IMR-90 (cell line): ENCODE data around the gene FAM229A. TPM values are rescaled to one million over a fixed set of nuclear protein-coding genes. Genes with fewer than 3 reads are reported as not detected.

ENCODE experiments used
- ATAC-seq: fragments of 200-7000 bp; cut with Tn5 transposase; 2 replicates; pipeline ENCODE4 v1.9.1; 2020; ENCODE audit warnings: low read depth, mild to moderate bottlenecking, moderate library complexity
- BruUV-seq: library from RNA; stranded (reverse); fragments of 400-500 nt; replicated peaks from 2 replicates; lab custom pipeline; 2021; lab: Mats Ljungman, UMichigan
- CTCF ChIA-PET: fragments of 300-600 bp; formaldehyde crosslinking; extraction: SDS; loops from one replicate; lab custom pipeline; 2021; ENCODE audit warnings: antibody characterized with exemption; lab: Yijun Ruan, JAX
- POLR2A ChIA-PET: fragments of 300-600 bp; sonication (Branson Sonifier 250); formaldehyde crosslinking; loops from one replicate; lab custom pipeline; 2022; ENCODE audit warnings: antibody characterized with exemption; ENCODE audit not compliant: unreplicated experiment; lab: Charles Lee
- DNase-seq: peaks from one replicate; pipeline ENCODE4 v3.0.0; 2013
- H2AFZ ChIP-seq: replicated peaks from 2 replicates; pipeline ENCODE3; 2013; ENCODE audit warnings: low read length, mild to moderate bottlenecking; ENCODE audit not compliant: poor library complexity
- H2AK5ac ChIP-seq: 2 replicates; pipeline ENCODE4 v1.6.1; 2013; ENCODE audit warnings: low read depth, low read length, inconsistent platforms
- H2AK9ac ChIP-seq: replicated peaks from 2 replicates; pipeline ENCODE3; 2013; ENCODE audit warnings: mild to moderate bottlenecking, low read depth, low read length, moderate library complexity; ENCODE audit not compliant: poor library complexity
- H2BK120ac ChIP-seq: 2 replicates; pipeline ENCODE4 v1.6.1; 2013; ENCODE audit warnings: low read depth, low read length, inconsistent platforms
- H2BK15ac ChIP-seq: 3 replicates; pipeline ENCODE4 v1.6.1; 2013; ENCODE audit warnings: low read depth, low read length, inconsistent platforms
- H2BK20ac ChIP-seq: 2 replicates; pipeline ENCODE4 v1.6.1; 2013; ENCODE audit warnings: low read depth, mild to moderate bottlenecking, inconsistent platforms, low read length, moderate library complexity
- H2BK5ac ChIP-seq: 2 replicates; pipeline ENCODE4 v1.6.1; 2013; ENCODE audit warnings: mild to moderate bottlenecking, low read depth, low read length, inconsistent platforms; ENCODE audit not compliant: poor library complexity, severe bottlenecking
- H3K14ac ChIP-seq: replicated peaks from 2 replicates; pipeline ENCODE4 v1.6.1; 2013; ENCODE audit warnings: low read depth, low read length, inconsistent platforms
- H3K18ac ChIP-seq: 2 replicates; pipeline ENCODE4 v1.6.1; 2013; ENCODE audit warnings: low read depth, low read length, control low read depth
- H3K23ac ChIP-seq: 2 replicates; pipeline ENCODE4 v1.6.1; 2013; ENCODE audit warnings: low read depth, low read length, inconsistent platforms
- H3K27ac ChIP-seq: 2 replicates; pipeline ENCODE4 v1.5.1; 2013; ENCODE audit warnings: mild to moderate bottlenecking, control low read depth, low read length; ENCODE audit not compliant: insufficient read depth
- H3K27me3 ChIP-seq: 2 replicates; pipeline ENCODE4 v1.6.1; 2013; ENCODE audit warnings: low read length; ENCODE audit not compliant: control insufficient read depth, insufficient read depth
- H3K36me3 ChIP-seq: 2 replicates; pipeline ENCODE4 v1.6.1; 2013; ENCODE audit warnings: low read length, mixed read lengths; ENCODE audit not compliant: control insufficient read depth, insufficient read depth
- H3K4ac ChIP-seq: 2 replicates; pipeline ENCODE4 v1.6.1; 2013; ENCODE audit warnings: low read depth, low read length, inconsistent platforms
- H3K4me1 ChIP-seq: 2 replicates; pipeline ENCODE4 v1.6.1; 2013; ENCODE audit warnings: low read length, mixed read lengths; ENCODE audit not compliant: control insufficient read depth, insufficient read depth
- H3K4me2 ChIP-seq: 2 replicates; pipeline ENCODE4 v1.6.1; 2013; ENCODE audit warnings: low read depth, mild to moderate bottlenecking, control low read depth, low read length, moderate library complexity
- H3K4me3 ChIP-seq: 2 replicates; pipeline ENCODE4 v1.5.1; 2013; ENCODE audit warnings: low read depth, mild to moderate bottlenecking, control low read depth, low read length, moderate library complexity; ENCODE audit not compliant: insufficient read depth
- H3K56ac ChIP-seq: 2 replicates; pipeline ENCODE4 v1.6.1; 2013; ENCODE audit warnings: low read length, inconsistent platforms; ENCODE audit not compliant: insufficient read depth; ENCODE audit errors: extremely low read depth
- H3K79me1 ChIP-seq, 2 experiments: 2 replicates each; pipeline ENCODE4 v1.6.1; 2013; ENCODE audit warnings: low read length in 2 of 2, inconsistent platforms in 1 of 2, low read depth in 1 of 2
- H3K9ac ChIP-seq: 2 replicates; pipeline ENCODE4 v1.6.1; 2013; ENCODE audit warnings: low read depth, low read length, control low read depth
- H3K9me1 ChIP-seq: 2 replicates; pipeline ENCODE4 v1.6.1; 2013; ENCODE audit warnings: low read length, inconsistent platforms; ENCODE audit not compliant: insufficient read depth
- H3K9me3 ChIP-seq: 2 replicates; pipeline ENCODE4 v1.6.1; 2013; ENCODE audit warnings: low read length; ENCODE audit not compliant: control insufficient read depth, insufficient read depth
- H4K20me1 ChIP-seq: 2 replicates; pipeline ENCODE4 v1.6.1; 2013; ENCODE audit warnings: low read length, inconsistent platforms; ENCODE audit not compliant: insufficient read depth
- H4K5ac ChIP-seq: 2 replicates; pipeline ENCODE4 v1.6.1; 2013; ENCODE audit warnings: mild to moderate bottlenecking, low read depth, low read length, control low read depth
- H4K8ac ChIP-seq, 2 experiments: 2 replicates each; pipeline ENCODE4 v1.6.1; 2013; ENCODE audit warnings: low read depth in 2 of 2, low read length in 2 of 2, control low read depth in 1 of 2, inconsistent platforms in 1 of 2
- H4K91ac ChIP-seq: 2 replicates; pipeline ENCODE4 v1.6.1; 2013; ENCODE audit warnings: low read depth, low read length, inconsistent platforms; ENCODE audit not compliant: insufficient read depth
- BHLHE40 ChIP-seq: fragments of 150-350 bp; IDR thresholded peaks from 2 replicates; pipeline ENCODE4 v1.6.1; 2016; ENCODE audit warnings: mild to moderate bottlenecking, low read depth, low read length
- CEBPB ChIP-seq: IDR thresholded peaks from 2 replicates; pipeline ENCODE4 v1.6.1; 2012; ENCODE audit warnings: low read depth, low read length, improper control_type of control experiment
- CHD1 ChIP-seq: IDR thresholded peaks from 2 replicates; pipeline ENCODE4 v1.6.1; 2012; ENCODE audit warnings: low read depth, low read length, improper control_type of control experiment
- CTCF ChIP-seq: conservative IDR thresholded peaks from 2 replicates; pipeline ENCODE4 v1.5.1; 2012; ENCODE audit warnings: mild to moderate bottlenecking, low read depth, low read length, improper control_type of control experiment
- FOS ChIP-seq: fragments of 150-350 bp; IDR thresholded peaks from 2 replicates; pipeline ENCODE4 v1.6.1; 2016; ENCODE audit warnings: low read depth, low read length
- MAFK ChIP-seq: IDR thresholded peaks from 2 replicates; pipeline ENCODE4 v1.6.1; 2012; ENCODE audit warnings: low read depth, low read length, improper control_type of control experiment
- MAZ ChIP-seq: IDR thresholded peaks from 2 replicates; pipeline ENCODE4 v1.6.1; 2012; ENCODE audit warnings: low read depth, mild to moderate bottlenecking, low read length, improper control_type of control experiment, moderate library complexity, borderline replicate concordance
- MXI1 ChIP-seq: IDR thresholded peaks from 2 replicates; pipeline ENCODE4 v1.6.1; 2012; ENCODE audit warnings: low read depth, mild to moderate bottlenecking, low read length, moderate library complexity, borderline replicate concordance
- NFE2L2 ChIP-seq: fragments of 150-350 bp; IDR thresholded peaks from 2 replicates; pipeline ENCODE4 v1.6.1; 2016; ENCODE audit warnings: low read depth, mild to moderate bottlenecking, low read length
- POLR2A ChIP-seq: IDR thresholded peaks from 2 replicates; pipeline ENCODE4 v1.6.1; 2012; ENCODE audit warnings: mild to moderate bottlenecking, low read depth, low read length
- RCOR1 ChIP-seq: IDR thresholded peaks from 2 replicates; pipeline ENCODE4 v1.6.1; 2012; ENCODE audit warnings: mild to moderate bottlenecking, low read length, improper control_type of control experiment; ENCODE audit not compliant: insufficient replicate concordance
- SMC3 ChIP-seq: fragments of 150-350 bp; IDR thresholded peaks from 2 replicates; pipeline ENCODE4 v1.6.1; 2016; ENCODE audit warnings: low read depth, mild to moderate bottlenecking, antibody characterized with exemption, low read length, moderate library complexity
- USF2 ChIP-seq: fragments of 150-350 bp; IDR thresholded peaks from 2 replicates; pipeline ENCODE4 v1.6.1; 2017; ENCODE audit warnings: mild to moderate bottlenecking, antibody characterized with exemption, low read length, low read depth
- WGBS, 2 experiments: methylation state at CpG; one replicate each; pipeline versions ENCODE4 v1.1.5 to v1.1.7; 2013; ENCODE audit warnings: missing lambda C conversion rate in 2 of 2; ENCODE audit not compliant: insufficient read length in 1 of 2; ENCODE audit errors: extremely low coverage in 2 of 2; 5-methylcytosine and 5-hydroxymethylcytosine counted together
- dilution Hi-C: fragments of 300-500 bp; cut with HindIII; formaldehyde crosslinking; loops from one replicate; pipeline ENCODE4 v1.14.3; 2018; ENCODE audit warnings: low sequenced_read_pairs; ENCODE audit not compliant: unreplicated experiment
- in situ Hi-C: fragments of 300-500 bp; cut with MboI; formaldehyde crosslinking; loops from 3 replicates; pipeline ENCODE4 v1.14.3; 2019; ENCODE audit warnings: low sequenced_read_pairs, inconsistent platforms, mixed read lengths
- intact Hi-C: fragments of 100-400 bp; cut with micrococcal nuclease; formaldehyde crosslinking; loops from 2 replicates; pipeline ENCODE4 v1.10.0; 2022
- polyA plus RNA-seq, 3 experiments: library from polyadenylated mRNA; depleted of rRNA; stranded (reverse); fragments of >200 nt; gene quantifications; 2 replicates each; pipeline ENCODE4 v1.2.3, GENCODE V29; 2012; ENCODE audit warnings: low replicate concordance in 1 of 3
- total RNA-seq: library from RNA; depleted of rRNA; stranded (reverse); fragments of >200 nt; gene quantifications from 2 replicates; pipeline ENCODE4 v1.2.3, GENCODE V29; 2012
- TF ChIP-seq, protein P1 (sequence below): fragments of 150-350 bp; IDR thresholded peaks from 2 replicates; pipeline ENCODE4 v1.6.1; 2016; ENCODE audit warnings: low read depth, mild to moderate bottlenecking, low read length, moderate library complexity, borderline replicate concordance

The FAM229A gene
- total and polyA plus RNA-seq, 2 of the 4 experiments (the other 2 are of a cell fraction) = 0.36 to 4.3 TPM

- in situ Hi-C loops (no loop called here), intact Hi-C loops (no loop called here), dilution Hi-C loops (no loop called here)
- Histone ChIP-seq H3K27me3 (no peaks in the 10 kb centered on the region), H4K91ac (no peak overlapping the region), H3K79me1 (peaks cover 3 to 15% of the 10 kb centered on the region in 2 experiments; a peak in 3 of 4 replicates), H3K23ac (no peak overlapping the region), H2BK5ac (no peak overlapping the region), H3K56ac (no peak overlapping the region), H2BK15ac (no peak overlapping the region), H3K18ac (no peak overlapping the region), H3K4me1 (no peaks in the 10 kb centered on the region), H4K8ac (no peak overlapping the region), H2AK5ac (no peak overlapping the region), H3K27ac (no peak overlapping the region), H3K9me3 (no peaks in the 10 kb centered on the region), H3K14ac (no peak overlapping the region), H3K36me3 (peaks cover 59% of the 10 kb centered on the region), H3K4me3 (no peak overlapping the region), H2AFZ (no peak overlapping the region), H2BK120ac (no peak overlapping the region), H4K5ac (no peak overlapping the region), H3K9ac (no peak overlapping the region), H2BK20ac (no peak overlapping the region), H2AK9ac (peak overlapping the region; percentile 67), H3K4me2 (no peak overlapping the region), H3K9me1 (0 out of 2 replicates have a peak, but pooled peaks cover 4% of the 10 kb centered on the region), H4K20me1 (peaks cover 4% of the 10 kb centered on the region; the same call in 1 of the 2 replicates), H3K4ac (no peak overlapping the region)
- POLR2A ChIA-PET = no interaction called here
- ATAC-seq (no peak), DNase-seq (no peak)
- CTCF ChIA-PET = interaction anchor here (1.1 kb wide), 1 partner anchor 153 kb away, joined by 3 read pairs; no protein-coding TSS in a partner anchor
- BruUV-seq = no TSS peak
- WGBS, 2 experiments = no CpG with 5 or more reads among the region's 7 CpGs
- no peak for TF ChIP-seq POLR2A
- TF ChIP-seq CTCF = no peak
- no peak for TF ChIP-seq RCOR1
- TF ChIP-seq MAFK = no peak
- TF ChIP-seq SMC3 = no peak
- no peak for TF ChIP-seq USF2
- TF ChIP-seq MAZ = no peak
- TF ChIP-seq CEBPB = no peak
- TF ChIP-seq, protein P1, sequence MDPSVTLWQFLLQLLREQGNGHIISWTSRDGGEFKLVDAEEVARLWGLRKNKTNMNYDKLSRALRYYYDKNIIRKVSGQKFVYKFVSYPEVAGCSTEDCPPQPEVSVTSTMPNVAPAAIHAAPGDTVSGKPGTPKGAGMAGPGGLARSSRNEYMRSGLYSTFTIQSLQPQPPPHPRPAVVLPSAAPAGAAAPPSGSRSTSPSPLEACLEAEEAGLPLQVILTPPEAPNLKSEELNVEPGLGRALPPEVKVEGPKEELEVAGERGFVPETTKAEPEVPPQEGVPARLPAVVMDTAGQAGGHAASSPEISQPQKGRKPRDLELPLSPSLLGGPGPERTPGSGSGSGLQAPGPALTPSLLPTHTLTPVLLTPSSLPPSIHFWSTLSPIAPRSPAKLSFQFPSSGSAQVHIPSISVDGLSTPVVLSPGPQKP = no peak
- no peak for TF ChIP-seq NFE2L2
- no peak for TF ChIP-seq FOS
- no peak for TF ChIP-seq CHD1
- no peak for TF ChIP-seq BHLHE40
- TF ChIP-seq MXI1 = no peak
These were observed 5.8 kb upstream of the FAM229A start for GRCh38 chr1:32367912-32368635.
